B cell (primary cell): ENCODE measurements around the gene LBR. TPM values are rescaled to one million over a fixed set of nuclear protein-coding genes. Genes with fewer than 3 reads are reported as not detected.
A peak's percentile ranks its signal among the peaks of the same experiment; 100 is the strongest.

Source experiments
- ATAC-seq: fragments of 200-7000 bp; cut with Tn5 transposase; one replicate; pipeline ENCODE4 v1.10.0; 2021; ENCODE audit warnings: low read depth, mild to moderate bottlenecking, moderate number of reproducible peaks, moderate library complexity
- CTCF ChIA-PET: fragments of 350-600 bp; sonication (Branson Sonifier 250); formaldehyde crosslinking; loops from one replicate; lab custom pipeline; 2021; ENCODE audit warnings: antibody characterized with exemption, inconsistent platforms; lab: Charles Lee
- POLR2A ChIA-PET: fragments of 350-600 bp; sonication (Branson Sonifier 250); formaldehyde crosslinking; loops from one replicate; lab custom pipeline; 2021; ENCODE audit warnings: antibody characterized with exemption; lab: Charles Lee
- DNase-seq: peaks from one replicate; pipeline ENCODE4 v3.0.0; 2013
- H2AFZ ChIP-seq: 2 replicates; pipeline ENCODE4 v1.6.1; 2012; ENCODE audit warnings: mild to moderate bottlenecking, low read depth, low read length; ENCODE audit not compliant: insufficient read depth, poor library complexity, severe bottlenecking
- H3K27ac ChIP-seq, 2 donors: 1 replicate in 1 of 2; 2 replicates in 1 of 2; pipeline ENCODE4 v1.5.1; 2012 to 2013; ENCODE audit warnings: low read length in 2 of 2, mild to moderate bottlenecking in 2 of 2, moderate library complexity in 1 of 2
- H3K27me3 ChIP-seq, 4 experiments: fragments of 200-600 bp in 1 of 4; sonication (generic) in 1 of 4; replicated peaks in 1 of 4; 1 replicate in 2 of 4; 2 replicates in 2 of 4; pipeline versions ENCODE4 v1.6.1 to v1.7.0; 2013 to 2016; ENCODE audit warnings: low read length in 3 of 4, mild to moderate bottlenecking in 2 of 4, mixed read lengths in 1 of 4, moderate library complexity in 1 of 4; ENCODE audit not compliant: insufficient read depth in 4 of 4, control insufficient read depth in 3 of 4; ENCODE audit errors: control extremely low read depth in 1 of 4
- H3K36me3 ChIP-seq, 2 experiments: replicated peaks in 1 of 2; 1 replicate in 1 of 2; 2 replicates in 1 of 2; pipeline versions ENCODE4 v1.6.1 to v1.7.1; 2013; ENCODE audit warnings: low read length in 1 of 2; ENCODE audit not compliant: insufficient read depth in 2 of 2, control insufficient read depth in 1 of 2; ENCODE audit errors: control extremely low read depth in 1 of 2, extremely low read depth in 1 of 2
- H3K4me1 ChIP-seq, 2 donors: fragments of 200-600 bp in 1 of 2; sonication (generic) in 1 of 2; 1 replicate in 1 of 2; 2 replicates in 1 of 2; pipeline versions ENCODE4 v1.5.1 to v1.6.1; 2013 to 2017; ENCODE audit warnings: low read length in 2 of 2; ENCODE audit not compliant: control insufficient read depth in 2 of 2, insufficient read depth in 2 of 2
- H3K4me2 ChIP-seq: replicated peaks from 2 replicates; pipeline ENCODE3; 2012; ENCODE audit warnings: mild to moderate bottlenecking, low read depth, low read length; ENCODE audit not compliant: poor library complexity, severe bottlenecking
- H3K4me3 ChIP-seq, 5 experiments: fragments of 200-600 bp in 1 of 5; sonication (generic) in 1 of 5; 1 replicate in 3 of 5; 2 replicates in 2 of 5; pipeline versions ENCODE4 v1.5.1 to v1.7.0; 2011 to 2016; ENCODE audit warnings: low read length in 4 of 5, mild to moderate bottlenecking in 4 of 5, low read depth in 2 of 5, control low read depth in 1 of 5, moderate library complexity in 1 of 5; ENCODE audit not compliant: insufficient read depth in 1 of 5; ENCODE audit errors: control extremely low read depth in 1 of 5, extremely low read depth in 1 of 5
- H3K79me2 ChIP-seq: fragments of 200-600 bp; sonication (generic); one replicate; pipeline ENCODE4 v1.6.0; 2016; ENCODE audit warnings: low read length; ENCODE audit not compliant: control insufficient read depth, insufficient read depth
- H3K9ac ChIP-seq: fragments of 200-600 bp; sonication (generic); 2 replicates; pipeline ENCODE4 v1.6.1; 2017; ENCODE audit warnings: mild to moderate bottlenecking, low read length, moderate library complexity
- H3K9me3 ChIP-seq, 3 donors: one replicate each; pipeline versions ENCODE4 v1.6.1 to v1.7.1; 2013; ENCODE audit warnings: low read length in 2 of 3; ENCODE audit not compliant: control insufficient read depth in 2 of 3, insufficient read depth in 1 of 3; ENCODE audit errors: control extremely low read depth in 1 of 3
- H4K20me1 ChIP-seq: 2 replicates; pipeline ENCODE4 v1.6.0; 2012; ENCODE audit warnings: mild to moderate bottlenecking, low read length; ENCODE audit not compliant: insufficient read depth, control insufficient read depth, poor library complexity, severe bottlenecking
- H3K27ac Mint-ChIP-seq: one replicate; pipeline ENCODE4 v1.8.0; 2021; ENCODE audit warnings: mixed read lengths
- H3K27me3 Mint-ChIP-seq: one replicate; pipeline ENCODE4 v1.8.0; 2021; ENCODE audit warnings: mixed read lengths
- H3K4me1 Mint-ChIP-seq: one replicate; pipeline ENCODE4 v1.8.0; 2021; ENCODE audit warnings: mixed read lengths
- H3K4me3 Mint-ChIP-seq: one replicate; pipeline ENCODE4 v1.8.0; 2021; ENCODE audit warnings: mixed read lengths
- H3K9me3 Mint-ChIP-seq: one replicate; pipeline ENCODE4 v1.8.0; 2022; ENCODE audit warnings: mixed read lengths; ENCODE audit not compliant: insufficient read depth
- CTCF ChIP-seq: fragments of 200-600 bp; IDR thresholded peaks from one replicate; pipeline ENCODE4 v1.8.0; 2022; ENCODE audit warnings: antibody characterized with exemption, mild to moderate bottlenecking
- EZH2 ChIP-seq: IDR thresholded peaks from 2 replicates; pipeline ENCODE4 v1.6.1; 2012; ENCODE audit warnings: borderline replicate concordance, low read depth, mild to moderate bottlenecking, moderate library complexity, low read length; ENCODE audit not compliant: insufficient read depth, poor library complexity, severe bottlenecking
- WGBS: methylation state at CpG from one replicate; pipeline ENCODE4 v1.1.5; 2013; ENCODE audit warnings: missing lambda C conversion rate; ENCODE audit not compliant: insufficient coverage; 5-methylcytosine and 5-hydroxymethylcytosine counted together
- intact Hi-C: fragments of 100-400 bp; cut with micrococcal nuclease; formaldehyde crosslinking; loops from one replicate; pipeline ENCODE4 v1.10.0; 2022
- polyA plus RNA-seq: library from polyadenylated mRNA; depleted of rRNA; stranded (reverse); fragments of >200 nt; gene quantifications from 2 replicates; pipeline ENCODE4 v1.2.3, GENCODE V29; 2012
- total RNA-seq, 2 donors: library from RNA; stranded (reverse); fragments of 120-200 nt in 1 of 2; gene quantifications; 1 replicate in 1 of 2; 2 replicates in 1 of 2; pipeline versions ENCODE4 v1.2.3 to v1.2.4, GENCODE V29; 2013 to 2022

Gene LBR
- total and polyA plus RNA-seq, 2 donors (not counting 1 experiment from before 2014, with no cell fraction given), result 19.3 to 167 TPM

GRCh38 chr1:225474986-225475820, 47.4 kb upstream of the LBR start:
- 33% methylated on average over 41 of the region's 50 CpGs for WGBS

More at GRCh38 chr1:225474986-225475820, 47.4 kb upstream of the LBR start:
- peaks cover 0 to 5% (median 0%) of the 10 kb centered on the region in 3 donors for H3K9me3 ChIP-seq
- Mint-ChIP-seq H3K9me3 (no peaks in the 10 kb centered on the region), H3K27ac (peak overlapping the region; percentile 32), H3K4me3 (no peak overlapping the region), H3K4me1 (peaks cover 38% of the 10 kb centered on the region), H3K27me3 (no peaks in the 10 kb centered on the region)
- no peaks in the 10 kb centered on the region for H3K79me2 ChIP-seq
- no peak overlapping the region for H3K27ac ChIP-seq
- H2AFZ ChIP-seq, result peak overlapping the region; percentile 75
- ATAC-seq (peak; percentile 92), DNase-seq (peak; percentile 84)
- POLR2A ChIA-PET, result interaction anchor here (1.0 kb wide), 1 partner anchor 304 kb away, joined by 13 read pairs; no protein-coding TSS in a partner anchor
- H4K20me1 ChIP-seq, result no peaks in the 10 kb centered on the region
- H3K27me3 ChIP-seq, result no peaks in the 10 kb centered on the region
- no peak overlapping the region for H3K9ac ChIP-seq
- peaks cover 32 to 44% of the 10 kb centered on the region in 2 donors for H3K4me1 ChIP-seq
- no peaks in the 10 kb centered on the region for H3K36me3 ChIP-seq
- CTCF ChIA-PET, result interaction anchor here (0.7 to 7.1 kb wide), 34 partner anchors 10 to 634 kb away, joined by 3 to 86 read pairs (median 4); partner anchors contain the start of genes ENAH and SRP9
- TF ChIP-seq EZH2 (no peak), CTCF (peak; percentile 100)
- intact Hi-C loops, result loop anchor here (1.0 to 5.0 kb wide), 7 partner anchors 46 to 501 kb away; partner anchors contain the start of genes LBR and SRP9
- no peak overlapping the region for H3K4me3 ChIP-seq
- peak overlapping the region; percentile 65 for H3K4me2 ChIP-seq
